Activated T-cell treated with anti-CD3 and anti-CD28 coated beads for 24 hours (primary cell): ENCODE results near the gene PCDH15.

Source experiments
- DNase-seq: peaks from one replicate; pipeline ENCODE4 v3.0.0-alpha.2; 2020; ENCODE audit warnings: low read depth

The PCDH15 gene

GRCh38 chr10:54800741-54801421 lies at the start of gene PCDH15:
PCDH15 (minus strand) TSS chr10:54801231; CDS start chr10:54664262, 136,969 bp downstream.
- DNase-seq, result no peak

DNA sequence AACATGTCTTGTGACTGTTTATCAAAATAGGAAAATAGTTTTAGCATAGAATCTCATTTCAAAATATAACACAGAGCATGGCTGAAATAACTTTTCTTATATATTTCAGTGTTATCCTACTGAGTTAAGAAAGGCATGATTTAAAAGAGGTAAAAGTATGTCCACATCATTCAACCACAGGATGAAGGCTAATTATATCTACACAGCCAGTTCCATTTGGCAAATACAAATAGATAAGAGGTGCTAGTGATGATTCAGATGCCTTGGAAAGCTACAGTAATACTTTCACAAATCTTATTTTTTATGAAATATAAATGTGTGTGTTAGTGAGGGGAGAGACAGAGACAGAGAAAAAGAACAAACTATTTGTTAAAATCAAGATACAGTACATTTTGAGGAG lies 42.9 kb upstream of the PCDH15 start:
- DNase-seq, result no peak

GRCh38 chr10:54843085-54843646 lies 42.1 kb upstream of the PCDH15 start:
- DNase-seq, result no peak

- no peak for DNase-seq
Measured at GRCh38 chr10:54837479-54837878, 36.4 kb upstream of the PCDH15 start.

- DNase-seq, result no peak
Measured at GRCh38 chr10:54833029-54833428, 32.0 kb upstream of the PCDH15 start.

DNA sequence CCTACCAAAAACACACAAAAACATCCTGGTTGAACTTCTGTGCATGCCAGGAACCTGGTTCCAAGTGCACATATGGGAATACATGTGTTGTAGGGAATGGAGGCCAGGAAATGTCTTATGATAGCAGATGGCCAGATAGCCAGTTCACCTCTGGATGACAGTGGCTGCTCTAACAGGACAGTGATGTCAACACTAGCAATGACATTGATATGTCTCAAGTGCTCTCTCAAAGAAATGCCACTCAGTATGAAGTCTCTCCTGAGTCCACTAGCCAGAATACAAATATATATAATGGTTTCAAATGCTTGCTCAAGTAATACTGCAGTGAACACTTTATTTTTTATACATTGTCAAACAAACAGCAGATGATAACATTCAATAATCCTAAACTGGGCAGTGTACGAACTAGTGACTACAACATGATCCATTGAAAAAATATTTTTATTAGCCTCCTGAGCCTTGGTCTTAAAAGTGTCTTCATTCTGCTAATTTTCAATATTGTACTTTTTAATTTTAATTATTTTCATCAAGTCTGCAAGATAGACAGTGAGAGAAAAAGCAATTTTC lies 26.0 kb upstream of the PCDH15 start:
- no peak for DNase-seq

DNA sequence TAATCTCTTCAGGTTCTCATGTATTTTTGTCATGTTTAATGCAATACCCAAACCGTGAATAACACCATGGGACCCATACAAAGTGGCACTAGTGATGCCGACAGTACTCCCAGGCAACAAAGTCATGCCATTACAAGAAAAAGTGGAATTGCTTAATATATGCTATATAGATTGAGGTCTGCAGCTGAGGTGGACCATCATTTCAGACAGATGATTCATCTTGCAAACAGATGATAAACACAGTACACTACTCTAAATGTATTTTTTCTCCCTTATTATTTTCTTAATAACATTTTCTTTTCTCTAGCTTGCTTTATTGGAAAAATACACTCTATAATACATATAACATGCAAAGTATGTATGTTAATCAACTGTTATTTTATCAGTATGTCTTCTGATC lies 14.6 kb upstream of the PCDH15 start:
- no peak for DNase-seq

DNA sequence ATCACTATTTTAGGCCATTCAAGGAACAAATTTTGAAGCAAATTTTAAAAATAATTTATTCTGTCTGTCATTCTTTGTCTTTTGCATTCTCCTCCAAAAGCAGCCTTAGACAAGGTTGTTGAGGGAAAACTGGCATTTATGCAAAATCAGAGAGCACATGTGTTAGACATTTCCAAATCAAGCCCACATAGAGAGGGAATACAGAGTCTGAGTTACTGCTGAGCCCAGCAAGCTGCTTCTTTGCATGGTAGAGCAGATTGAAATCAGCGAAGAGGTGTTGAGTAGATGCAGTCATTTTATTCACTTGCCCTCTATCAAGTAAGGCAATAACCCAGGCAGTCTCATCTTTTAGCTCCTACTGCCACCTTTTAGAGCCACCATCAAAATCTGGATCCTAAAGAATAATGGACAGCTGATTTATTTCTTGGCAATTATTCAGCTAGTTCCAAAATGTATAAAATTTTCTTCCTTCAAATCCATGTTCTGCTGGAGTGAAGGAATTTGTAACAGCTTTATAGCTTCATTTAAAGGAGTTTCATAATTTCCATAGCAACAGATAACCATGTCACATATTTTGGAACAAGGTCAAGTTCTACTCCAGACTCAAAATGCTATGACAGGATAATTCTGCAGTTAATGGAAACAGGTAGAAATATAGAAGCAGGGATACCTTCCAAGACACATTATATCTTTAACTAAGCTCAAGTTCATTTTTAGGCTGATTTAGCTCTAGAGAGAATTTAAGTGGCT lies 7.3 kb upstream of the PCDH15 start:
- no peak for DNase-seq

DNA sequence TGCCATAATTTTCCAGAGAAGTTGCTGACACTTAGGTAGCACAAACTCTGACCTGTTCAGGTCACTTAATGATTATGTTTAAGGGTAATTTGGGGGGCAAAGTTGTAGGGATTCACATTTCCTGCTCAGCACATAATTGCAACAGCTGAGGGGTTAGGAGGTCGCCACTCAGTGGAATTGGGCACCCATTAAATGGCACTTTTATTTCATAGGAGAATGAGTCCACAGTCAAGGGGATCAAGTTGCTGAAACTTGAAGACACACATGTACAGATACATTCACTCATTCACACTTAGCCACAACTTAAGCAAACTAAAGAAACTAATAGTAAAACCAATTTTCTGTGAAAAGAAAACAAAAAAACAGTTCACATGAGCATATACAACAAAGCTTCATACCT lies 1.5 kb downstream of the PCDH15 start:
- DNase-seq, result no peak

GRCh38 chr10:54797636-54798321 lies 3.3 kb downstream of the PCDH15 start:
- no peak for DNase-seq

- no peak for DNase-seq
Measured at GRCh38 chr10:54796881-54797280, 4.2 kb downstream of the PCDH15 start.

GRCh38 chr10:54776622-54777021 lies 24.4 kb downstream of the PCDH15 start:
- DNase-seq, result no peak

- DNase-seq, result no peak
Measured at GRCh38 chr10:54772468-54773122, 28.4 kb downstream of the PCDH15 start.

GRCh38 chr10:54769051-54769450 lies 32.0 kb downstream of the PCDH15 start:
- DNase-seq, result no peak

DNA sequence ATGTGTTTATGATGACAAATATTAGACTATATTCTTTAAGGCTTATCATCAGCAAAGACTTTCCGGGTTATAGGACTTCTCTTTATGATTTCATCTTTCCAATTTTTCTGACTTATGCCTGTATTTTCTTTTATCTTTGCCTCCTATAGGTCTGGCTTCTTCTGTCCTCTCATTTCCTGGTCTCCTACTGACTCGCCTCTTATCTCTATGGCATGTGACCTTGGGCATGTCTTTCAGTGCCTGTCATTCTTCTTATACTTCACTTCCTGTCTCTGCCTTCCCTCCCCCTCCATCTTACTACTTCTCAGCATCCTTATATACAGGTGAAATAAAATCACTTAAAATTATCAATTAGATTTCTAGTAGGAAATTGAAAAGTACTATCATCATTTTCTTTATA lies 42.2 kb downstream of the PCDH15 start:
- DNase-seq, result no peak

GRCh38 chr10:54749623-54750022 lies 51.4 kb downstream of the PCDH15 start:
- no peak for DNase-seq

GRCh38 chr10:54745436-54745835 lies 55.6 kb downstream of the PCDH15 start:
- DNase-seq, result no peak

GRCh38 chr10:54742416-54742815 lies 58.6 kb downstream of the PCDH15 start:
- no peak for DNase-seq

GRCh38 chr10:54728511-54728910 lies 72.5 kb downstream of the PCDH15 start:
- DNase-seq, result no peak

DNA sequence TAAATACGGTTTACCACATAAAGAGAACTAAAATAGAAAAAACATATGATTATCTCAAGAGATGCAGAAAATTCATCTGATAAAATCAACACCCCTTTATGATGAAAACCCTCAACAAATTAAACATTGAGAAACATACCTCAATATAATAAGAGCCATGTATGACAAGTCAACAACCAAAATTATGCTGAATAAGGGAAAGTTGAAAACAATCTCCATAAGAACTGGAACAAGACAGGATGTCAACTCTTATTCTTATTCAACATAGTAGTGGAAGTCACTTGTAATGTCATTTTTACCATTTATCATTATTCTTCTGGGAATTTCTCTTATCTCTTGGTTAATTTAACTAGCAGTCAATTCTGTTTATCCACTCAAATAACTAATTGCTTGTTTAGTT lies 79.0 kb downstream of the PCDH15 start:
- no peak for DNase-seq

DNA sequence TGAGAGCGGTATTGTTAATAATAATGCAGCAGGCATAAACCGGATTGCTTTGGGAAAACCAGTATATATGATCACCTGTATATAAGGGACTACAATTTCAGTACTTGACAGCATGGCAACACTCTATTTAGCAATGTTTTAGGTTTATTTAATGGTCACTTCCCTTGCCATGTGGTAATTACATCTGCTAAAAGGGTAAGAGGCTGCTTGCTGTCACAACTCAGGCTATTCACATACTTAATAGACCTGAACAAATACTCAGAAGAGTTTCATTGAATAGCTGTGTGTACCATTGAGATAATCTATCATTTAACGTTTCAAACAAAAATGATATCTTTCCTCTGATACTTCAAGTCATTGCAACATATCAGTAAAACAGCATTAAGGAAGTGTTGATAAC lies 90.1 kb downstream of the PCDH15 start:
- DNase-seq, result no peak

- DNase-seq, result no peak
Measured at GRCh38 chr10:54708591-54708990, 92.4 kb downstream of the PCDH15 start.
